COLO668 (cell line): Measurements from ENCODE around the gene MYO18B.

ENCODE experiments used
- DNase-seq: peaks from one replicate; lab custom pipeline; 2025; ENCODE audit not compliant: unreplicated experiment; lab: John Stamatoyannopoulos, UW

The MYO18B gene

GRCh38 chr22:25898707-25899365, 156.8 kb downstream of the MYO18B start:
- DNase-seq = peak; percentile 16

- DNase-seq = no peak
These were observed 157.6 kb downstream of the MYO18B start for GRCh38 chr22:25899566-25899965.

DNA sequence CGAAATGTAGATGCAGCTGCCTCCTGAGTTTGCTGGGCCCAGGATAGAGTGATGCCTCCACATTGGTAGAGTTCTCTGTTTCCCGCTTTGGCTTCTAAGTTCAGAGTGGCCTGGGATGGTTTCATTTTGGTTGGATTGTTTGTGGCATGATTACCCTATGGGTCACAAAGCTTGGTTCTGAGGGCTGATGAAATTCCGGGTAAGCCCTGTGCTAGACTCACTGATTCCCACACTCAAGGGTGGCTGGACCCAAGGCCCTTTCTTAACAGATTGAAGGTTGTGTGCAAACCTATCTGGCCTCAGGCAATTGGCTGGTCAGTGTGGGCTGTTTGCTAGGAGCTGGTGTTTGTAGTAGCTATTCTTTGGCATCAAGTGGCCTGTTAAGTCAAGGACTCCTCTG, 158.4 kb downstream of the MYO18B start:
- no peak for DNase-seq

GRCh38 chr22:25900880-25901279, 158.9 kb downstream of the MYO18B start:
- no peak for DNase-seq

GRCh38 chr22:25902402-25902801, 160.4 kb downstream of the MYO18B start:
- no peak for DNase-seq

DNA sequence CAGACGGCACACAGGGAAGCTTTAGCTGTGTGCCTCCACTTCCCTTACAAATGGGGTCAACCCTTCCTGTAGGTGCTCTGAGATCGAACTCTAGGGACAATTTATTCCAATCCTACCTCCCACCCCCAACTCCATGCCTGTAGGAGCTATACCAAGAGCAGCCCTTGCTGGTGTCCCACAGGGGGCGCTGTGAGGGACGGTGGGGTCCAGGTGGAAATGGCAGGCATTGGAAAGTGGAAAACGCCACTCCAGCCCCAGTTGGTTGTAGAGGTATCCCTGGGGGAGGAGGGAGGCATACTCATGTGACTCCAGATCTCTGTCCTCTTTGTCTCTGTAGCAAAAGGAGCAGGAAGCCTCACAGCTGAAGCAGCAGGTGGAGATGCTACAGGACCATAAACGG, 161.3 kb downstream of the MYO18B start:
- DNase-seq = peak; percentile 29

DNA sequence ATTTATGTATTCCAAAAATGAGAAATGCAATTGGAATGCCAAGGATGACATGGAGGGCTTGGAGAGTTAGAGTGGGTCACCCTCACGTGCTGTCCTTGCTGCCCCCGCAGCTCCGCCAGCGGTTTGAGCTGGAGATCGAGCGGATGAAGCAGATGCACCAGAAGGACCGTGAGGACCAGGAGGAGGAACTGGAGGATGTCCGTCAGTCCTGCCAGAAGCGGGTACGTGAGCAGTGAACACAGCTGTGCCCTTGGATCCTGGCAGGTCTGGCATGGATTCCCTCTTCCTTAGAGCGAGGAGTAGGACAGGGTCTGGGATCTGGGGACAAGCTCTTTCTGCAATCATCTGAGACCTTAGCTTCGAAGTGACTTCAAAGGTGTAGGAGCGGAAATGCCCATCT, 166.2 kb downstream of the MYO18B start:
- DNase-seq = no peak

DNA sequence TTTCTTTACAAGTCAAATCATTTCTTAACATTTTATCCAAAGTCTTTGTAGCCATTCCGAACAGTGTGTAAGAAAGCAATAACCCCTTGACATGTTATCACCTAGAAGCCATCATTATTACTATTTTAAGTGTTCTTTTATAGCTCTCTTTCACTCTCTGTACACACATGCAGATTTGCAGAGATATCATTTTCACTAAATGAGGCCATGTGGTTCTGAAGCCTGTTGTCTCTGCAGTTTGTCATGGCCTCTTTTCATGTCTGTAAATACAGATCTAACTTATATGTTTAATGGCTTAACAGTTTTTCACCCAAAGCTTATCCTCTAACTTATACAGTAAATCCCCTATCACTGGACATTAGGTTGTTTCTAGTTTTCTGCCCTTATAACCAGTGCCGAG, 166.8 kb downstream of the MYO18B start:
- DNase-seq = no peak

- DNase-seq = no peak
These were observed 167.8 kb downstream of the MYO18B start for GRCh38 chr22:25909614-25910387.

- no peak for DNase-seq
These were observed 169.4 kb downstream of the MYO18B start for GRCh38 chr22:25911243-25911972.

GRCh38 chr22:25919452-25919851, 177.5 kb downstream of the MYO18B start:
- peak; percentile 94 for DNase-seq

DNA sequence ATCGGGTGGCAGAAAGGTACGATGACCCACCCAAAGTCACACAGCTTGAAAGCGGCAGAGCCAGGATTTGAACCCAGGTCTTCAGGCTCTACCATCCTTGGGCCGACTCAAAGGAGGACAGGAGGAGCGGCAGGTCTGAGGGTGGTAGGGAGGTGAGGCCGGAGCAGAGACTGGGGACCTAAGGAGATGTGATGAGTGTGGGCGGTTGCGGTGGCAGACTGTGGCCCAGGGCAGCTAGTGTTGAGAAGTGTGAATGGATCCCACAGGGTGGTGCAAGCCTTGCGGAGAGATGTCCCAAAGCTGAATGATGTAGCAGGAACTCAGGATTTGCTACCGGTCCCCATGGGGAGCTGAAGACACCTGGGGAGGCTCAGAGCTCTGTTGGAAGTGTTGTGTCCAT, 180.2 kb downstream of the MYO18B start:
- no peak for DNase-seq

DNA sequence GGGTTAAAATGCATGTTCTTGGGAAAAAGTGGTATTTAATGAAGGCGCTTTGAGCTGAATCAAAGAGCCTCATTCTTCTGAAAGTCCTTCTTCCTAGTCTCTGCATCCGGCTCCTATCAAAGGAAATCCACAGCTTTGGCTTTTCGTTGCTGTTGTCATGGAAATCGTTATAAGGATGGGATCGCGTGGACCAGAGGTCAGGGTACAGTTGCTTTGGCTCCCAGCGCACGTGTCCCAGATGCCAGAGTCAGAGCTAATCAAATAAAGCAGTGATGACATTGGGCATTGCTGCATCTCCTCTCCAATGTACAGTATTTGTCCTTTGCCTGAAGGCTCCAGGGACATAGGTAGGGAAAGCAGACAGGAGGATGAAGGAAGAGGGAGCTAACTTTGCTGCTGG, 181.9 kb downstream of the MYO18B start:
- no peak for DNase-seq

DNA sequence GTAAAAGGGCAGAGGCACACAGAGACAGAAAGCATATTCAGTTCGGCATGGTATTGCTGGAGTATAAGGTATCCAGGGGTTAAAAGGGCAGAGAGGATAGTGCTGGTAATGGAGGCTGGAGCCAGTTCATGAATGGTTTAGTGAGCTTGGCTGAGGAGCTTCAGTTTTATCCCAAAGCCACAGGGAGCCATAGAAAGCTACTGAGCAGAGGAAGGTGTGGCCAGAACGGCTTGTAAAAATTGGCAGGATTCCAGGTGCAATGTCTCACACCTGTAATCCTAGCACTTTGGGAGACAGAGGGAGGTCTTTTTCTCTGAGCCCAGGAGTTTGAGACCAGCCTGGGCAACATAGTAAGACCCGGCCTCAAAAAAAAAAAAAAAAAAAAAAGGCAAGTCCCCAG, 186.1 kb downstream of the MYO18B start:
- DNase-seq = peak; percentile 31

DNA sequence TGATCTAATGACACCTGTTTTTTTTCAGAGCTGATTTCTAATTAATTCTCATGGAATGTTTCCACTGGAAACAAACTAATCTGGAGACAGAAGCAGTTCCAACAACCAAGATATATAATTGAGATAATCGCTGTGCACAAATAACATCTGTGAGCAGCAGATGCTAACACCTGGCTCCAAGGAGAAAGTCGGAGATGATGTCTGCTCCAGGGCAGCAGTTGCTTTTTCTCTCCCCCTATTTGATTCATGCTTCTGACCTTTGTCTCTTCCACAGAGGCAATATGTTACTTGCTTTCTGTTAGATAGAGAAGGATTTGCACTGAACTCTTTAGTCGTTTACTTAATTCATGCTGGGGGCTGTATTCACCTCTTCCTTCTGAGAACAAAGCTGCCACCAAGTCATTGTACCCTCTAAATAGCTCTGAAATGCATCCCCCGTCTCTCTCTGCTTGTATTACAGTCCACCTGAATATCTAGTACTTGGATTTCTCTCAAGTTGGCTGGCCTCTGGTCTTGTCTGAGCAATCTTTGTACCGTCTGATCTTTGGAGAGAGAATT, 187.4 kb downstream of the MYO18B start:
- DNase-seq = no peak

- no peak for DNase-seq
These were observed 188.1 kb downstream of the MYO18B start for GRCh38 chr22:25930083-25930482.

DNA sequence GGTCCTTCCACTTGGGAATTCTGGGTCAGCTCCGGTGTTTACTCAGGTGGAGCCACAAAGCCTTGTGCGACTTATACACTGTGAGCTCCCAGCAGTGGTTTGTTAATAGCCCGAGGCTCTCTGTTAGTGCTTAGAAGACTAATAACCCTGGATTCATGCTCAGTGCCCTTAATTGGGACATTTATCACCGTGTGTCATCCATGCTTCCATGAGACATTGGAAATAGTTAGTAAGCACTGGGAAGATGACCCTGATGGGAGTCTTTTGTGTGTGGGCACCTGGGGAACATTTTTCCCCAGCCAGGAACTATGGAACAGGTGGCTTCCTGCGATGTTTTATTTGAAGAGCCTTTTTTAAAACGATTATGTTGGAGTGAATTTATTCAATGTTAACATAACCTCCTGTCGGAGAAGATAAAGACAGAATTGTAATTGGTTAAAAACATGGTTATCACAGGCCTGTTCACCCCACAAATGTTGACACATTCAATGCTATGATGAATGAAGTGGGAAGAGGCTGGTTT, 188.9 kb downstream of the MYO18B start:
- peak; percentile 86 for DNase-seq

DNA sequence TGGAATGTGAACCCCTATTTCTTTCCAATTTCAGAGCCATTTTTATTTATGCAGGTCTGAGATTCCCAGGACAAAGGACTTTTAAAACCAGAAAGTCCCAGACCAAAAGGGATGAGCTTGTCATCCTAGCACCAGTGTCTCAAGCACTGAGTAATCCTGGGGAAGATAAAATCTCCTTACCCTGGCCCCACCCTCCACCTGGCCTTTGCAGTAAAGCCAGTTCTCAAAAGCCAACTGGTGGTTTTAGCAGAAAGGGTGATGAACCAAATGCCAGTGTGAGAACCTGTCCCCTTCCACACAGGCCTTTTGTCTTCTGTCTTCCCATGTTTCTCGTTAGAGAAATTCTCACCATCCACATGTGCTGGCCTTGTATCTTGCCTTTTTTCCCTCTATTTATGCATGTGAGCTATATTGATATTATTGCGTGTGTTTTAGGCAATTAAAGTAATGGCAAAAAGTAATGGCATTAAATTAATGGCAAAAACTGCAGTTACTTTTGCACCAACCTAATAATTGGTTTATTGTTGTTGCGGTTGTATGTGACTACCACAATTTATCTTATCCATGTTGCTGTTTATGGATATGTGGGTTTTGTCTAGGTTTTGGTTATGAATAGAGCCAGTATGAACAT, 191.3 kb downstream of the MYO18B start:
- DNase-seq = no peak

GRCh38 chr22:25935266-25936058, 193.5 kb downstream of the MYO18B start:
- DNase-seq = no peak

- DNase-seq = no peak
These were observed 196.2 kb downstream of the MYO18B start for GRCh38 chr22:25938151-25938550.
